Activated T-cell treated with anti-CD3 and anti-CD28 coated beads for 4 hours (primary cell): Measurements from ENCODE around the gene CHN2.

Experiments used
- DNase-seq: peaks from one replicate; pipeline ENCODE4 v3.0.0-alpha.2; 2020

Gene CHN2

GRCh38 chr7:29287366-29287765 lies 92.8 kb downstream of the CHN2 start:
- DNase-seq: no peak

- DNase-seq: no peak
Observed at GRCh38 chr7:29288181-29289091, 93.9 kb downstream of the CHN2 start.

- no peak for DNase-seq
Observed at GRCh38 chr7:29289156-29290021, 94.8 kb downstream of the CHN2 start.

GRCh38 chr7:29290829-29291228 lies 96.3 kb downstream of the CHN2 start:
- DNase-seq: no peak

- DNase-seq: no peak
Observed at GRCh38 chr7:29291723-29292618, 97.4 kb downstream of the CHN2 start.

- no peak for DNase-seq
Observed at GRCh38 chr7:29292886-29293658, 98.5 kb downstream of the CHN2 start.

GRCh38 chr7:29296421-29296820 lies 101.8 kb downstream of the CHN2 start:
- DNase-seq: no peak

GRCh38 chr7:29297194-29297890 lies 102.8 kb downstream of the CHN2 start:
- no peak for DNase-seq

- no peak for DNase-seq
Observed at GRCh38 chr7:29299086-29299485, 104.5 kb downstream of the CHN2 start.

- no peak for DNase-seq
Observed at GRCh38 chr7:29300026-29300480, 105.5 kb downstream of the CHN2 start.

GRCh38 chr7:29300649-29301048 lies 106.1 kb downstream of the CHN2 start:
- no peak for DNase-seq

- no peak for DNase-seq
Observed at GRCh38 chr7:29302666-29303395, 108.3 kb downstream of the CHN2 start.

GRCh38 chr7:29304756-29305155 lies 110.2 kb downstream of the CHN2 start:
- no peak for DNase-seq

- no peak for DNase-seq
Observed at GRCh38 chr7:29306319-29306991, 111.9 kb downstream of the CHN2 start.

- DNase-seq: no peak
Observed at GRCh38 chr7:29308424-29308823, 113.8 kb downstream of the CHN2 start.

- DNase-seq: no peak
Observed at GRCh38 chr7:29309041-29309854, 114.7 kb downstream of the CHN2 start.

GRCh38 chr7:29310625-29311024 lies 116.0 kb downstream of the CHN2 start:
- DNase-seq: no peak

GRCh38 chr7:29311314-29311713 lies 116.7 kb downstream of the CHN2 start:
- DNase-seq: no peak

- DNase-seq: no peak
Observed at GRCh38 chr7:29314148-29314547, 119.6 kb downstream of the CHN2 start.
